ENCODE results near the gene WDR18. TPM values are rescaled to one million over a fixed set of nuclear protein-coding genes. Genes with fewer than 3 reads are reported as not detected.
A peak's percentile ranks its signal among the peaks of the same experiment; 100 is the strongest.

Gene WDR18
- total RNA-seq, 2 donors from 2014 or later = 26.5 to 81.5 TPM

DNA sequence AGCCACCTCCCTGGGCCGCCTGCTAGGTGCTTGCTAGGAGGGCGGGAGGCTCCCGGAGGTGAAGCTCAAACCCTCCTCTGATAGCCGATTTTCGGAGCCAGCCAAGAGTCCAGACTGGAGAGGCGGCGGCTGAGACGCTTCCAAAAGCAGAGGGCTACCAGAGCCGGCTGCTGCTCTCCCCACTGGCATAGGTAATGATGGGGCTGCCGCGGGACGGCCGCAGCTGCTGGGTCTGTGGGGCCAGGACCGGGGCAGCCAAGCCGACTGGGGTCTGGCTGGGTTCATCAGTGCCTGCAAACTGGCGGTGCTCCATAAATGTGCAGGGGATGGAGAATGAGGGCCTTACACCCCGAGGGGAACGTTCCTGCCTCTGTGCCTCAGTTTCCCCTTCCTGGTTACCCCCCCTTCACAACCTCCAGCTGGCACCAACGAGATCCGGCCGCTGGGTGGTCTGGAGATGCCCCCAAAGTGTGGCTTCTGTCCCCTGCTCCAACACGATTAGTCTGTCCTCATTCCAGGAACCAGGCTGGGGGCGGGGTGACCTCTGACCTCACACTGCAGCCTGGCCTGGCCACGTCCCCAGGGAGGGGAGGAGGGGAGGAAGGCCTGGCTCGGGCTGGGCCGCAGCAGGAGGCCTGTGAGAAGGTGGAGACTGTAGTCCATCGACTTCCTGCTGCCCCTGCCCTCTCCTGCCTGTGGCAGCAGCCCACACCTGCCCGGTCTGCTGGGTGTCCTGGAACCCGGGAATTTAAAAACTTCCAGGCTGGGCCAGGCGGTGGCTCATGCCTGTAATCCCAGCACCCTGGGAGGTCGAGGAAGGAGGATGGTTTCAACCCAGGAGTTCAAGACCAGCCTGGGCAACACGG lies 3.8 kb upstream of the WDR18 start:
- no peaks in the 10 kb centered on the region for H3K36me3 ChIP-seq
- no peak overlapping the region for H3K9ac ChIP-seq (ENCODE audit: low read depth in 2 of 2, low read length in 2 of 2)
- DNase-seq = no peak
- no peak overlapping the region for H3K4me3 ChIP-seq
- intact Hi-C loops (cut with DNase I) = loop anchor here (10.0 kb wide), 1 partner anchor 116 kb away; no protein-coding TSS in a partner anchor
- no peaks in the 10 kb centered on the region for H3K9me3 ChIP-seq
- no peaks in the 10 kb centered on the region for H3K27me3 ChIP-seq
- no peak overlapping the region for H3K27ac ChIP-seq
- TF ChIP-seq CTCF (IDR thresholded peaks at IDR 0.05) = no peak
- H3K4me1 ChIP-seq = no peaks in the 10 kb centered on the region

DNA sequence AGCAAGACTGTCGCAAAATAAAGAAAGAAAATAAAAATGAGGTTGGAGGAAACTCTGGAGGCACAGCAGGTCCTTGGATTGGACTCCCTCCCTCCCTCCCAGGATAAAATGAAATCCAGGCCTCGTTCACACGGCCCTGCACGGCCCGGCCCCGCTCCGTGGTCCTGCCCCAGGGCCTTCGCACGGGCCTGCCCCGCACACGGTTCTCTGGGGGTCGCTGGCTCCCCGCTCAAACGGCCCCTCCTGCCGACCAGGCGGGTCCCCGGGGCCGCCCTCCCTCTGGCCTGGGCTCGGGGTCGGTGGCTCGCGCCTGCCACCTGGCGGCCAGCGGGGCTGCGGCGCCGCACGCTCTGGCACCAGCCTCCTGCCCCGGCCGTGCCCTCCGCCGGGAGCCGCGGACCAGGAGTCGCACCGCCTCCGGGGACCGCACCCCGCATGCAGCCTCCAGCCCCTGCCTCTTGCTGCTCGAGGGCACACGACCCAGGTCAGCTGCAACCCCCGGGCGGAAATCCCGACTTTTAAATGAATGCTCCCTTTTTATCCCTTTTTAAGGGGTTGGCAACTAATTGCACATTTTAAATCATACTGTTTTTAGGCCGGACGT lies 1.5 kb upstream of the WDR18 start:
- Histone ChIP-seq H3K4me1 (no peaks in the 10 kb centered on the region), H3K27ac (no peak overlapping the region), H3K36me3 (no peaks in the 10 kb centered on the region), H3K9ac (ENCODE audit: low read depth in 2 of 2, low read length in 2 of 2) (peak overlapping the region in 1 of 2 donors; percentile 43), H3K4me3 (peak overlapping the region; percentile 38), H3K9me3 (no peaks in the 10 kb centered on the region), H3K27me3 (no peaks in the 10 kb centered on the region)
- DNase-seq = peak; percentile 77
- intact Hi-C loops (cut with DNase I) = loop anchor here (1.0 to 10.0 kb wide), 2 partner anchors 61 to 118 kb away; no protein-coding TSS in a partner anchor
- peak; percentile 88 for TF ChIP-seq CTCF (IDR thresholded peaks at IDR 0.05)

GRCh38 chr19:986083-986482 lies 1.9 kb downstream of the WDR18 start:
- Histone ChIP-seq H3K36me3 (no peaks in the 10 kb centered on the region), H3K9ac (ENCODE audit: low read depth in 2 of 2, low read length in 2 of 2) (no peak overlapping the region), H3K27me3 (no peaks in the 10 kb centered on the region), H3K27ac (no peak overlapping the region), H3K9me3 (no peaks in the 10 kb centered on the region), H3K4me3 (no peak overlapping the region), H3K4me1 (no peaks in the 10 kb centered on the region)
- intact Hi-C loops (cut with DNase I) = loop anchor here (10.0 kb wide), 1 partner anchor 121 kb away; no protein-coding TSS in a partner anchor
- no peak for TF ChIP-seq CTCF (IDR thresholded peaks at IDR 0.05)
- no peak for DNase-seq

GRCh38 chr19:988081-988480 lies 3.9 kb downstream of the WDR18 start:
- H3K4me1 ChIP-seq = no peaks in the 10 kb centered on the region
- no peak overlapping the region for H3K4me3 ChIP-seq
- no peak overlapping the region for H3K27ac ChIP-seq
- no peaks in the 10 kb centered on the region for H3K9me3 ChIP-seq
- no peak for DNase-seq
- no peaks in the 10 kb centered on the region for H3K36me3 ChIP-seq
- TF ChIP-seq CTCF (IDR thresholded peaks at IDR 0.05) = no peak
- H3K27me3 ChIP-seq = no peaks in the 10 kb centered on the region
- no peak overlapping the region for H3K9ac ChIP-seq (ENCODE audit: low read depth in 2 of 2, low read length in 2 of 2)
- intact Hi-C loops (cut with DNase I) = loop anchor here (10.0 kb wide), 1 partner anchor 123 kb away; no protein-coding TSS in a partner anchor

- no peak overlapping the region for H3K9ac ChIP-seq (ENCODE audit: low read depth in 2 of 2, low read length in 2 of 2)
- no peak overlapping the region for H3K27ac ChIP-seq
- TF ChIP-seq CTCF (IDR thresholded peaks at IDR 0.05) = no peak
- H3K36me3 ChIP-seq = no peaks in the 10 kb centered on the region
- no peak for DNase-seq
- H3K4me1 ChIP-seq = no peaks in the 10 kb centered on the region
- H3K27me3 ChIP-seq = no peaks in the 10 kb centered on the region
- H3K9me3 ChIP-seq = no peaks in the 10 kb centered on the region
- intact Hi-C loops (cut with DNase I) = loop anchor here (10.0 kb wide), 1 partner anchor 124 kb away; no protein-coding TSS in a partner anchor
- H3K4me3 ChIP-seq = no peak overlapping the region
Observed at GRCh38 chr19:988510-988909, 4.4 kb downstream of the WDR18 start.

Data from colonic mucosa (tissue), 4 donors.